ENCODE results near the gene SSUH2.

Gene SSUH2

DNA sequence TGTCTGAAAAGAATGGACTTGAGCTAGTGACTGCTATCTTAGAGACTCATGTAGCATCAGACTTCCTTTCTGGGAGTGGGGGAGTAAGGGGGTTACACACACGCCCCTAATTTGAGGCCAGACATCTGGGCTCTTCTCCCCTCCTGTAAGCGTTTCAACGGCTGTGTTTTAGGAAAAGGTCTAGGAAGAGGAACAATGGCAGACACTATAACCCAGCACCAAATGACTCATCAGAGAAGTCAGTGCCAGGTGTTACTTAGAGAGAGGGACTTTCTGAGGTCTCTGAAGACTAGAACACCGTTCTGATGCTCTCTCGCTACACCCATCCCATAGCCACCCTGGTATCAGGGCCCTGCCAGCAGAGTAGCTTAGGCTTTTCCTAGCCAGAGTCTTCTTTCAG, 65.5 kb downstream of the SSUH2 start:
- in situ Hi-C loops (cut with HindIII; ENCODE audit: low sequenced_read_pairs): no loop called here
- TF ChIP-seq, protein P1, sequence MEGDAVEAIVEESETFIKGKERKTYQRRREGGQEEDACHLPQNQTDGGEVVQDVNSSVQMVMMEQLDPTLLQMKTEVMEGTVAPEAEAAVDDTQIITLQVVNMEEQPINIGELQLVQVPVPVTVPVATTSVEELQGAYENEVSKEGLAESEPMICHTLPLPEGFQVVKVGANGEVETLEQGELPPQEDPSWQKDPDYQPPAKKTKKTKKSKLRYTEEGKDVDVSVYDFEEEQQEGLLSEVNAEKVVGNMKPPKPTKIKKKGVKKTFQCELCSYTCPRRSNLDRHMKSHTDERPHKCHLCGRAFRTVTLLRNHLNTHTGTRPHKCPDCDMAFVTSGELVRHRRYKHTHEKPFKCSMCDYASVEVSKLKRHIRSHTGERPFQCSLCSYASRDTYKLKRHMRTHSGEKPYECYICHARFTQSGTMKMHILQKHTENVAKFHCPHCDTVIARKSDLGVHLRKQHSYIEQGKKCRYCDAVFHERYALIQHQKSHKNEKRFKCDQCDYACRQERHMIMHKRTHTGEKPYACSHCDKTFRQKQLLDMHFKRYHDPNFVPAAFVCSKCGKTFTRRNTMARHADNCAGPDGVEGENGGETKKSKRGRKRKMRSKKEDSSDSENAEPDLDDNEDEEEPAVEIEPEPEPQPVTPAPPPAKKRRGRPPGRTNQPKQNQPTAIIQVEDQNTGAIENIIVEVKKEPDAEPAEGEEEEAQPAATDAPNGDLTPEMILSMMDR (IDR thresholded peaks at IDR 0.05; ENCODE audit: low read depth, low read length, missing control alignments): no peak
- H3K4me3 ChIP-seq (ENCODE audit: low read depth, low read length): no peak overlapping the region
- DNase-seq (ENCODE audit: low read depth): no peak

DNA sequence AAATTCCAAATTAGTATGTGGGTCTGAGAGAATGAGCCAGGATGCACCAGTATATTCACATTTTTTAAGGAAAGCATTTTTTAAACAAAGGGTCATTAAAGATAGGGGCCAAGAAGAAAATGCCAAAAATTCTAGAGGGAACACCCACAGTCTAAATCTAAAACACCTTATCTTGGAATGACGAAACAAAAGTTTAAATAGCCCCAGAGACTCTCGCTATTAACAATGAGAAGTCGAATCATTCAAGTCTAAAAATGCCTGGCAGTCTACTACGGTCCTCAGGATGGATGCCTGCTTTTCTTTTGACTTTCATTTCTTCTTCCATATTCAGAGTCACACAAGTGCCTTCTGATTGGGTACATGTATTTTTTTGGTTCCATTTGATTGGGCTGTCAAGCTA, 66.3 kb downstream of the SSUH2 start:
- TF ChIP-seq, protein P1 (IDR thresholded peaks at IDR 0.05; ENCODE audit: low read depth, low read length, missing control alignments): no peak
- H3K4me3 ChIP-seq (ENCODE audit: low read depth, low read length): no peak overlapping the region
- in situ Hi-C loops (cut with HindIII; ENCODE audit: low sequenced_read_pairs): no loop called here
- DNase-seq (ENCODE audit: low read depth): no peak

DNA sequence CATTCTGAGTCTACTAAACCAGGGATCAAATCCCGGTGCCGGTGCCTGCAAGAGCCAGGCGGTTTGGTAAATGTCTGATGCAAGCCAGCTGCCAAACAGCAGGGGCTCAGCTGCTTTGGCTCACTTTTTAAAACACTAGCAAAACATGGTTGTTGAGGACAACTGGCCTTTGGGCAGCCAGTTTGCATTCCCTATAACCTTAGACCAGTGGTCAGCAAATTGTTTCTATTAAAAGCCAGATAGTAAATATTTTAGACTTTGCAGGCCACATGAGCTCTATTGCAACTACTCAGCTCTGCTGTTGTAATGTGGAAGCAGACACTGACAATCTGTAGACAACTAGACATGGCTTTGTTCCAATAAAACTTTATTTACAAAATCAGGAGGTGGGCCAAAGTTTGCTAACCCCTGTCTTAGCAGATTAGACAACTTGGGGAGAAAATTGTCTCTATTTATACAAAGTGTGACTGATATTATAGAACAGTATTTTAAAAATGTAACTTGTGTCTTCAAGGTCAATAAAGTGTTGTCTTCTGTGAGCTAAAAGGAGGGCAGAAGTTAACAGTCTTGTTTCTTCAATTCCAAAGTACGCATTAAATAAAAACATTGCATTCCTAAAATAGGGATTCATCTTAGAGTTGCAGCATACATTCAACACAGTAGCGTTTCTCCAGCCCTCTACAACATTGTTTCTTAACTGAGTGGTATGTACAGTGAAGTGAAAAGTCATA, 67.6 kb downstream of the SSUH2 start:
- DNase-seq (ENCODE audit: low read depth): no peak
- in situ Hi-C loops (cut with HindIII; ENCODE audit: low sequenced_read_pairs): no loop called here
- TF ChIP-seq, protein P1 (IDR thresholded peaks at IDR 0.05; ENCODE audit: low read depth, low read length, missing control alignments): no peak
- H3K4me3 ChIP-seq (ENCODE audit: low read depth, low read length): no peak overlapping the region

DNA sequence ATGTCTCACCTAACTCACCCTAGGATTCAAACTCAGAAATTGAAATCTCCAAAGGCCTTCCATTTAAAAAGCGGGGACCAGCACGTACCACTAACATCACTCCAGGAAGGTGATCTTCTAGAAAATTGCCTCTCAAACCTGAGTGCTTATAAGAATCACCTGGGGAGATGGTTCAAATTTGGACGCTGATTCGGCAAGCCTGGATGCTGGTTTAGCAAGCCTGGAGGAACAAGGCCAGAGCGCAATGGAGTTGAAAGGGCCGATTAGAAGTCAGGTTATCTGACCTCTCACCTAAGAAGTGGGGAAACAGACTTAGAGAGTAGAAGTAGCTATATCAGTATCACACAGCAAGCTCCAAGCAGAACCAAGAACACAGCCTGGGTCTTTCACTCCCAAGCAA, 68.2 kb downstream of the SSUH2 start:
- in situ Hi-C loops (cut with HindIII; ENCODE audit: low sequenced_read_pairs): no loop called here
- H3K4me3 ChIP-seq (ENCODE audit: low read depth, low read length): no peak overlapping the region
- TF ChIP-seq, protein P1 (IDR thresholded peaks at IDR 0.05; ENCODE audit: low read depth, low read length, missing control alignments): no peak

DNA sequence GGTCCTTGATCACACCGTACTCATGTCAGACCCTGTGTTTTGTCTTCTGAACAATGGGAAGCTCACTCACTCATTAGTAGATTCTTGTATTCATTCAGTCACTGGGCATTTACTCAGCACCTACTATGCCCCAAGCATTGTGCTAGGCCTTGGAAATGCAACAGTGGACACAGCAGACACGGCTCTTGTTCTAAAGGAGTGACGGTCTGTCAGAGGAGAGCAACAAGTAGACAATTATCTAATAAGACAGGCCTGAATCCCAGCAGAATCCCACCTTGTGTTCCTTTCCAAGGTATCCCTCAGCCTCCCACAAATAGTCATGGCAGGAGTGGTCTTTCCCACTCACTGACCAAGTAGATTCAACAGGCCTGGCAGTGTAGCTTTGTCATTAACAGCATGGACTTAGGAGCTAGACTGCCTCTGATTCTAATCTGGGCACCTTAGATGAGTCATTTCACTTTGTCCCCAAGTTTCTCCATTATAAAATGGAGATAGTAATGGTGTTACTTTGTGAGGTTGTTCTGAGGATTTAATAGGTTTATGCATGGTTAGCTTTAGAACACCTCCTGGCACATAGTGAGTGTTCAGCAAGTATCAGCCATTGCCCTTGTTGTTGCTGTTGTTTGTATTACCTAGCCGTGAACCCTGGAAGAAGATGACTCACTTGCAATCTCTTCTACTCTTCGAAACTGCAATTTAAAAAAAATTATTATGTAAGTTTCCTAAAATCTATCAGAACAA, 69.1 kb downstream of the SSUH2 start:
- no peak for DNase-seq (ENCODE audit: low read depth)
- TF ChIP-seq, protein P1 (IDR thresholded peaks at IDR 0.05; ENCODE audit: low read depth, low read length, missing control alignments): no peak
- H3K4me3 ChIP-seq (ENCODE audit: low read depth, low read length): no peak overlapping the region
- in situ Hi-C loops (cut with HindIII; ENCODE audit: low sequenced_read_pairs): no loop called here

More for the DNA sequence above, 68.2 kb downstream of the SSUH2 start:
- no peak for DNase-seq (ENCODE audit: low read depth)

DNA sequence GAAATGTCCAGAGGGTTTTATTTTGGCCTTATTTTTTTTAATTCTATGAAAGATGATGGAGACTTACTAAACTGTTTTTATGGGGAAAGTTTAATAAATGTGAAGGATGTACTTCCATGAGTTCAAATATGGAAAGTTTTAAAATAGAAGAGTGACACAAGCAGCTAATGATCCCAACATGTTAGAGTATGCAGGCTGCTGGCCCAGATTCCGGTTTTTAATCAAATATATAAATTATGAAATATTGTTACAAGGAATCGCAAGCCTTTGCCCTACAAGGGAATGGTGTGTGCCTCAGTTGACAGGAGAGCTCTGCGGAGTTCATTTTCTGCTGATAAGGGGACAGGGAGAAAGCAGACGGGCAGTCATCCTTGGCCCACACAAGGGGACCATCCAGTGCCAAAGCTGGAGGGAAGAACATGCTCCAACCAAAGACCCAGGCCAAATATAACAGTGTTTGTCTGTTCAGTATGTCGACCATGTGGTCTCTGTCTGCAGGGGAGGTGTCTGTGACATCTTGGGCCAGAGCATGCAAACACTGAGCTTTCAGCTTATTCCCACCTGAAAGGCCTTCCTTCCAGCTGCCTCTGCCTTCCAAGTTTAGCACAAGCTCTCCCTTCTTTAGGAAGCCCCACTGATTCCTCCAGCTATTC, 69.8 kb downstream of the SSUH2 start:
- in situ Hi-C loops (cut with HindIII; ENCODE audit: low sequenced_read_pairs): no loop called here
- TF ChIP-seq, protein P1 (IDR thresholded peaks at IDR 0.05; ENCODE audit: low read depth, low read length, missing control alignments): no peak
- DNase-seq (ENCODE audit: low read depth): no peak
- H3K4me3 ChIP-seq (ENCODE audit: low read depth, low read length): no peak overlapping the region

Data from astrocyte of the cerebellum (primary cell).